Retinal pigment epithelial cell (primary cell): ENCODE results near the gene PPP1R14D.
A peak's percentile ranks its signal among the peaks of the same experiment; 100 is the strongest.
"Not testable (repeated sequence)": the region's sequence is repeated elsewhere in the genome, so short reads cannot be mapped to it uniquely, and the experiment has no call there.

ENCODE experiments used
- DNase-seq: peaks from one replicate; pipeline ENCODE4 v3.0.0-alpha.2; 2010; ENCODE audit warnings: low read depth
- H3K4me3 ChIP-seq: 2 replicates; pipeline ENCODE4 v1.5.1; 2011; ENCODE audit warnings: mild to moderate bottlenecking, low read length, control low read depth, moderate library complexity
- CTCF ChIP-seq: conservative IDR thresholded peaks from 2 replicates; pipeline ENCODE4 v1.5.1; 2011; ENCODE audit warnings: low read depth, low read length, control low read depth, inconsistent platforms

Gene PPP1R14D

DNA sequence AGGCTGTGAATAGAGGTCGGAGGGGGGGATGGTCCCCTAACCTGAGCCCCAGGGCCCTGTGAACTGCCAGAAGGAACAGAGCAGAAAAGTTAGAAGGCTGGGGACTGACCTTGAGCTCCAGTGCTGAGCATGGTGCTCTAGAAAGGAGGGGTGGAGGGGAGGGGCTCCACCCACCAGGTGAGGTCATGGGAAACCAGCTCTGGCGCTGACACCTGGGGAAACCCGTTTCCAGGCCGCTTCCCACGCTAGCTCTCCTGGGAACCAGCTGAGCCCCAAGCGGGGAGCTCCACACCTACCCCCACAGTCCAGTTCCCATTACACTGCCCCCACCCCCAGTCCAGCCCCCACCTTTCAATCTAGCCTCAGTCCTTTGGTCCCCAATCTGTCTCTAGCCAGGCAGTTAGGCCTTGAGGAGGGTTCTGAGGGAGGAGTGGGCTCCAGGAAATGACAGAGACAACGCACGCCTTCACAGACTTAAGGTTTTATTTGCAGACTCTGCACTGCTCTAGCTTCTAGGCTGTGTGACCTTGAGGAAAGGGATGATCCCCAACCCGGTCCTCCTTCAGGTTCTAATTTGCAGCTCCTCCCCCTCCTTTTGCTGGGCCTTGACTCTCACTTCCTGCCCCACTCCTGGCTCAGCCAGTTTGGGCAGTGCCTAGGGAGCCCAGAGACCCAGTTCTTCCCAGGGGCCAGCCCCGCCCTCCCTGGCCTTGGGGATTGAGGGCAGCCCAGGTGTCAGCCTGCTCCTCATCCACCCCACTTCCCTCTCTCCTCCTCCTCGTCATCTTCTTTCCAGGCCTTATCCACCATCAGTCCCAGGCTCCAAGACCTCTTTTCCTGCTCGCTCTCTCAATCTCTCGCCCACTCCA, 43.5 kb upstream of the PPP1R14D start:
- no peak for DNase-seq

DNA sequence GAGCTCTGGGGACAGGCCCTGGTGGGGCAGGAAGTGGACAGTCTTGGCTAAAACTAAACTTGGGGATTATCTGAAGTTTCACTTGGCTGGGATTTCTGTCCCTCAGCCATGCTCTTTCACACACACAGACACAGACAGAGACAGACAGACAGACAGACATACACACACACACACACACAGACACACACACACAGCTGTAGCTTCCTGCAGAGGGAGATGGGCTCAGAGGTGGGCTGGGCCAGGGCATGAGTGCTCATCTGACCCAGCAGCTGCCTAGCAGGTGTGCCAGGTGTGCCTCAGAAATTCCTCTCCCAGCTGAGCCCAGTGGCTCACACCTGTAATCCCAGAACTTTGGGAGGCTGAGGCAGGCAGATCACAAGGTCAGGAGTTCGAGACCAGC, 42.2 kb upstream of the PPP1R14D start:
- H3K4me3 ChIP-seq, result no peak overlapping the region
- DNase-seq, result no peak
- no peak for TF ChIP-seq CTCF

More for the DNA sequence above, 43.5 kb upstream of the PPP1R14D start:
- no peak for TF ChIP-seq CTCF
- H3K4me3 ChIP-seq, result no peak overlapping the region

- DNase-seq, result no peak
- TF ChIP-seq CTCF, result no peak
- no peak overlapping the region for H3K4me3 ChIP-seq
These were observed 41.2 kb upstream of the PPP1R14D start for GRCh38 chr15:40869686-40870085.

DNA sequence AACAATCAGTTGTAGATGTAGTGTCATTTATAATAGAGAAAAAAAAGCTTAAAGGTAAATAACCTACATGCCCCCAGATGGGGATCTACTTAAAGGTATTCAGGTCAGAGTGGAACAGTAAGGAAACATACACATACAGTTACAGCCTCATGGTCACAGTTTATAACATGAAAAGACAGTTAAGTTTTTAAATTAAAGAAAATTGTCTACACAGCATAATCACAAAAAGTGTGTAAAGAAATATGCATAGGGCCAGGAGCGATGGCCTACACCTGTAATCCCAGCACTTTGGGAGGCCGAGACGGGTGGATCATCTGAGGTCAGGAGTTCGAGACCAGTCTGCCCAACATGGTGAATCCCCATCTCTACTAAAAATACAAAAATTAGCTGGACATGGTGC, 38.7 kb upstream of the PPP1R14D start:
- DNase-seq, result no peak
- H3K4me3 ChIP-seq, result no peak overlapping the region
- TF ChIP-seq CTCF, result no peak

- H3K4me3 ChIP-seq, result no peak overlapping the region
- no peak for TF ChIP-seq CTCF
- DNase-seq, result no peak
These were observed 35.3 kb upstream of the PPP1R14D start for GRCh38 chr15:40863660-40864270.

GRCh38 chr15:40861147-40861546, 32.6 kb upstream of the PPP1R14D start:
- DNase-seq, H3K4me3 ChIP-seq: not testable (repeated sequence)

- H3K4me3 ChIP-seq, result no peak overlapping the region
- peak; percentile 95 for TF ChIP-seq CTCF
- DNase-seq, result no peak
These were observed 30.8 kb upstream of the PPP1R14D start for GRCh38 chr15:40859206-40859851.
